ENCODE data around the gene MRPL44.

- TF ChIP-seq CTCF (conservative IDR thresholded peaks at IDR 0.05; ENCODE audit: low read length), result no peak
- TF ChIP-seq EZH2phosphoT487 (IDR thresholded peaks at IDR 0.05; ENCODE audit: borderline replicate concordance), result no peak
Observed at GRCh38 chr2:223941579-223942277, 15.5 kb upstream of the MRPL44 start.
